HepG2 (cell line): Measurements from ENCODE around the gene CCDC57. TPM values are rescaled to one million over a fixed set of nuclear protein-coding genes. Genes with fewer than 3 reads are reported as not detected.
A peak's percentile ranks its signal among the peaks of the same experiment; 100 is the strongest.

Experiments
- BRCA1 ChIP-seq: sonication (generic); formaldehyde crosslinking; IDR thresholded peaks from 2 replicates; pipeline ENCODE4 v1.4.0; 2020; ENCODE audit warnings: missing genetic modification reagents
- BRD4 ChIP-seq: sonication (generic); formaldehyde crosslinking; IDR thresholded peaks from 2 replicates; pipeline ENCODE4 v1.4.0; 2020; ENCODE audit warnings: missing genetic modification reagents
- CEBPB ChIP-seq: IDR thresholded peaks from 2 replicates; pipeline ENCODE4 v1.6.1; 2011; ENCODE audit warnings: low read depth, low read length, improper control_type of control experiment, borderline replicate concordance
- CHD2 ChIP-seq: IDR thresholded peaks from 2 replicates; pipeline ENCODE4 v1.6.1; 2011; ENCODE audit warnings: low read depth, low read length, improper control_type of control experiment
- FOSL1 ChIP-seq: sonication (generic); formaldehyde crosslinking; IDR thresholded peaks from 2 replicates; pipeline ENCODE4 v1.9.0; 2021; ENCODE audit warnings: missing genetic modification reagents, borderline replicate concordance
- GABPA ChIP-seq, 2 experiments: IDR thresholded peaks; 2 replicates each; pipeline ENCODE4 v1.6.1; 2011 to 2016; ENCODE audit warnings: low read depth in 2 of 2, low read length in 1 of 2, missing biosample characterization in 1 of 2, missing genetic modification characterization in 1 of 2
- GATAD1 ChIP-seq: IDR thresholded peaks from 2 replicates; pipeline ENCODE4 v1.6.1; 2016; ENCODE audit warnings: missing genetic modification reagents, missing compliant biosample characterization
- KDM4B ChIP-seq: sonication (generic); formaldehyde crosslinking; IDR thresholded peaks from 2 replicates; pipeline ENCODE4 v1.4.0; 2020; ENCODE audit warnings: missing genetic modification reagents
- KMT2A ChIP-seq: sonication (generic); formaldehyde crosslinking; IDR thresholded peaks from 2 replicates; pipeline ENCODE4 v1.4.0; 2020; ENCODE audit warnings: missing genetic modification reagents
- NRL ChIP-seq: sonication (generic); formaldehyde crosslinking; IDR thresholded peaks from 2 replicates; pipeline ENCODE4 v1.5.0; 2020; ENCODE audit warnings: missing genetic modification reagents, mild to moderate bottlenecking, moderate library complexity, borderline replicate concordance
- TCF7 ChIP-seq: sonication (generic); IDR thresholded peaks from 2 replicates; pipeline ENCODE4 v1.6.1; 2016; ENCODE audit warnings: antibody characterized with exemption, low read depth
- TFDP1 ChIP-seq: IDR thresholded peaks from 2 replicates; pipeline ENCODE4 v1.6.1; 2016; ENCODE audit warnings: missing compliant biosample characterization, missing genetic modification reagents, borderline replicate concordance
- TP53 ChIP-seq: sonication (generic); formaldehyde crosslinking; conservative IDR thresholded peaks from 2 replicates; pipeline ENCODE4 v1.4.0; 2020; ENCODE audit warnings: missing genetic modification reagents
- ZBTB10 ChIP-seq: sonication (generic); formaldehyde crosslinking; IDR thresholded peaks from 2 replicates; pipeline ENCODE4 v1.4.0; 2020; ENCODE audit warnings: missing genetic modification reagents, borderline replicate concordance
- ZBTB25 ChIP-seq: IDR thresholded peaks from 2 replicates; pipeline ENCODE4 v1.6.1; 2018; ENCODE audit warnings: missing genetic modification reagents
- ZIK1 ChIP-seq: sonication (generic); formaldehyde crosslinking; IDR thresholded peaks from 2 replicates; pipeline ENCODE4 v1.5.0; 2020; ENCODE audit warnings: mild to moderate bottlenecking, low read depth, missing genetic modification reagents, borderline replicate concordance
- ZNF205 ChIP-seq: IDR thresholded peaks from 2 replicates; pipeline ENCODE4 v1.6.1; 2018; ENCODE audit warnings: missing biosample characterization, missing genetic modification reagents
- ZNF207 ChIP-seq: fragments of 450-650 bp; IDR thresholded peaks from 2 replicates; pipeline ENCODE4 v1.6.1; 2016; ENCODE audit warnings: antibody characterized with exemption, borderline replicate concordance
- ZNF362 ChIP-seq: sonication (generic); formaldehyde crosslinking; IDR thresholded peaks from 2 replicates; pipeline ENCODE4 v1.4.0; 2020; ENCODE audit warnings: missing genetic modification reagents, mild to moderate bottlenecking, borderline replicate concordance
- ZNF441 ChIP-seq: sonication (generic); formaldehyde crosslinking; IDR thresholded peaks from 2 replicates; pipeline ENCODE4 v1.7.0; 2021; ENCODE audit warnings: missing genetic modification reagents, borderline replicate concordance
- ZNF562 ChIP-seq: sonication (generic); formaldehyde crosslinking; IDR thresholded peaks from 2 replicates; pipeline ENCODE4 v1.8.0; 2022; ENCODE audit warnings: missing genetic modification reagents, borderline replicate concordance
- ZNF619 ChIP-seq: sonication (generic); formaldehyde crosslinking; IDR thresholded peaks from 2 replicates; pipeline ENCODE4 v1.4.0; 2020; ENCODE audit warnings: mild to moderate bottlenecking, missing genetic modification reagents
- ZNF691 ChIP-seq: sonication (generic); formaldehyde crosslinking; IDR thresholded peaks from 2 replicates; pipeline ENCODE4 v1.4.0; 2020; ENCODE audit warnings: missing genetic modification reagents, low read depth, mild to moderate bottlenecking, borderline replicate concordance
- ZSCAN29 ChIP-seq: sonication (generic); formaldehyde crosslinking; conservative IDR thresholded peaks from 2 replicates; pipeline ENCODE4 v1.4.0; 2020; ENCODE audit warnings: mild to moderate bottlenecking, missing genetic modification reagents
- polyA plus RNA-seq, 8 experiments: library from polyadenylated mRNA; depleted of rRNA in 3 of 8; stranded (reverse) in 7 of 8; unstranded in 1 of 8; fragments of >200 nt; fragmentation: Illumina TruSeq in 4 of 8; extraction: Trizol in 4 of 8; gene quantifications; 2 replicates each; pipeline versions ENCODE4 v1.2.1 to v1.2.3, GENCODE V29; 2011 to 2016; ENCODE audit warnings: low read depth in 4 of 8, missing spikeins in 1 of 8, mixed read lengths in 1 of 8; ENCODE audit not compliant: insufficient read depth in 1 of 8
- total RNA-seq, 5 experiments: library from RNA; depleted of rRNA; stranded (reverse); fragments of >200 nt; fragmentation: Illumina TruSeq; extraction: Trizol; gene quantifications; 2 replicates each; pipeline ENCODE4 v1.2.3, GENCODE V29; 2016; ENCODE audit warnings: low read depth in 1 of 5

Gene CCDC57
- total and polyA plus RNA-seq, 2 of the 13 experiments (the other 11 are each of a cell fraction or from before 2014, with no cell fraction given), result 59.3 to 59.9 TPM

- TF ChIP-seq ZBTB25 (no peak), CHD2 (no peak), FOSL1 (CRISPR knock-in tag) (no peak), TCF7 (no peak), GABPA (IDR thresholded peaks at IDR 0.05; ENCODE audit: low read depth, low read length) (no peak), GABPA (CRISPR knock-in tag; IDR thresholded peaks at IDR 0.05; ENCODE audit: low read depth) (no peak), GATAD1 (CRISPR knock-in tag) (peak; percentile 53; the same call in 1 of the 2 replicates), ZNF207 (no peak), BRCA1 (no peak), ZNF362 (CRISPR knock-in tag) (no peak), ZNF441 (CRISPR knock-in tag) (peak; percentile 42; the same call in 1 of the 2 replicates), ZIK1 (no peak), NRL (CRISPR knock-in tag) (peak; percentile 96), ZNF619 (CRISPR knock-in tag) (0 out of 2 replicates have a peak, but pooled peaks have one; percentile 51), CEBPB (0 out of 2 replicates have a peak, but pooled peaks have one; percentile 15), KDM4B (CRISPR knock-in tag) (no peak), ZBTB10 (CRISPR knock-in tag) (no peak), ZNF205 (CRISPR knock-in tag) (no peak), ZNF691 (CRISPR knock-in tag) (no peak; the same call in 1 of the 2 replicates), ZNF562 (CRISPR knock-in tag) (no peak), BRD4 (CRISPR knock-in tag) (no peak), TFDP1 (CRISPR knock-in tag) (no peak), KMT2A (CRISPR knock-in tag) (0 out of 2 replicates have a peak, but pooled peaks have one; percentile 28), ZSCAN29 (CRISPR knock-in tag) (no peak), TP53 (CRISPR knock-in tag) (0 out of 2 replicates have a peak, but pooled peaks have one; percentile 39)
These were observed 12.9 kb upstream of the CCDC57 start (continued) for GRCh38 chr17:82225368-82226029.
